ENCODE results near the gene BSCL2. TPM values are rescaled to one million over a fixed set of nuclear protein-coding genes. Genes with fewer than 3 reads are reported as not detected.

BSCL2 gene
- total RNA-seq, 1 experiment from 2014 or later = 77.4 TPM

DNA sequence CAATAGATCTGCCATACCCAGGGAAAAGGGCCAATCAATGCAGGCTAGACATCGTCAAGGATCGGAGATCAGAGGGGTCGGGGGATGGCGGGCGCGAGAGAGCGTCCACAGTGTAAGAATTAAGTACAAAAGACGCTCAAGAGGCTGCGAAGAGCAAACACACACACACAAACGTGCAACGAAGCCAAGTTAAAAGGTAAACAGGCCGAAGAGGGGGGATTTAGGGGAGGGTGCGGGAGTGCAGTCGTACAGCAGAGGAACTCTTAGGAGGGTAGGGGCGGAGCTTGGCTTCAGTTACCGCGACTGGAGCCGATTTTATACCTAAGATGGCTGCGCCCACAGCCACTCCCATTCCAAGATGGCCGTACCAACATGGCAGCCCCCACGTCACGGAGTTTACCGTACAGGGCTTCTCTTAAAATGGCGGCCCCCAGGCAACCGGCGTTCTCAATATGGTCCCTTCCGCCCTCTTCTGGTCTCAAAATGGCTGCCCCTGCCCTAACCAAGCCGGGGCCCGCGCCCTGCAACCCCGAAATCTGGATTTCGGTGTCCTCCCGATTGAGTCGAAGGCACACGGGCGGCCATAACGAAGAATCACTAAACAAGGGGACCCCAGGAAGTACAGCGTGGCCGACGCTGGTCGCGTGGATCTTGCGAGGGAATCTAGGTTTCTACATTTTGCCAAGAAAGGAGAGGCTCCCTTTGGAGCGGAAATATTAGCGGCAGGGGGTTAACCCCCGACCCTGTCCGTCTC is 2.2 kb upstream of the BSCL2 start:
- H3T11ph ChIP-seq (ENCODE audit: low read length) = peak overlapping the region; percentile 23
- H4K8ac ChIP-seq (replicated peaks; ENCODE audit: insufficient read length, low read depth, low read length) = no peak overlapping the region
- peak overlapping the region; percentile 92 for H2BK5ac ChIP-seq (ENCODE audit: insufficient read length, low read length)
- peak overlapping the region; percentile 10 for H4K91ac ChIP-seq (ENCODE audit: insufficient read length, low read depth, low read length)
- H3K9ac ChIP-seq (ENCODE audit: extremely low read depth, insufficient read length, low read length) = peak overlapping the region; percentile 91
- H3K23ac ChIP-seq (ENCODE audit: insufficient read length, low read depth, low read length) = no peak overlapping the region
- H3K79me2 ChIP-seq (ENCODE audit: insufficient read depth, low read length) = no peaks in the 10 kb centered on the region; the same call in 1 of the 2 replicates
- Mint-ChIP-seq H3K9me3 (no peaks in the 10 kb centered on the region; a peak in 1 of 5 replicates), H3K36me3 (ENCODE audit: insufficient read depth in 1 of 3, low read depth in 3 of 3) (peaks cover 26 to 50% (median 38%) of the 10 kb centered on the region in 3 experiments), H3K27me3 (ENCODE audit: low read depth) (no peaks in the 10 kb centered on the region), H3K4me1 (peaks cover 47 to 52% of the 10 kb centered on the region in 2 experiments), H3K27ac (peak overlapping the region; percentile 100), H3K4me3 (peak overlapping the region; percentile 84 to 91)
- H3K14ac ChIP-seq (ENCODE audit: insufficient read depth, low read length) = peak overlapping the region; percentile 93
- H4K20me1 ChIP-seq (ENCODE audit: control insufficient read depth, insufficient read depth, insufficient read length) = no peaks in the 10 kb centered on the region
- no peak overlapping the region for H2BK120ac ChIP-seq (ENCODE audit: low read depth, low read length, poor library complexity, severe bottlenecking)
- peaks cover 28% of the 10 kb centered on the region for H3K23me2 ChIP-seq (ENCODE audit: insufficient read length, low read depth, low read length, poor library complexity, severe bottlenecking)
- H3K4ac ChIP-seq (ENCODE audit: low read depth, low read length) = no peak overlapping the region
- H3K79me1 ChIP-seq (ENCODE audit: insufficient read depth, low read depth, low read length, poor library complexity, severe bottlenecking) = no peaks in the 10 kb centered on the region
- no peak overlapping the region for H2BK12ac ChIP-seq (ENCODE audit: insufficient read length, low read depth, low read length)
- WGBS (ENCODE audit: extremely low coverage, insufficient read length, low lambda C conversion rate) = no CpG with 5 or more reads among the region's 47 CpGs
- TF ChIP-seq, protein P1, sequence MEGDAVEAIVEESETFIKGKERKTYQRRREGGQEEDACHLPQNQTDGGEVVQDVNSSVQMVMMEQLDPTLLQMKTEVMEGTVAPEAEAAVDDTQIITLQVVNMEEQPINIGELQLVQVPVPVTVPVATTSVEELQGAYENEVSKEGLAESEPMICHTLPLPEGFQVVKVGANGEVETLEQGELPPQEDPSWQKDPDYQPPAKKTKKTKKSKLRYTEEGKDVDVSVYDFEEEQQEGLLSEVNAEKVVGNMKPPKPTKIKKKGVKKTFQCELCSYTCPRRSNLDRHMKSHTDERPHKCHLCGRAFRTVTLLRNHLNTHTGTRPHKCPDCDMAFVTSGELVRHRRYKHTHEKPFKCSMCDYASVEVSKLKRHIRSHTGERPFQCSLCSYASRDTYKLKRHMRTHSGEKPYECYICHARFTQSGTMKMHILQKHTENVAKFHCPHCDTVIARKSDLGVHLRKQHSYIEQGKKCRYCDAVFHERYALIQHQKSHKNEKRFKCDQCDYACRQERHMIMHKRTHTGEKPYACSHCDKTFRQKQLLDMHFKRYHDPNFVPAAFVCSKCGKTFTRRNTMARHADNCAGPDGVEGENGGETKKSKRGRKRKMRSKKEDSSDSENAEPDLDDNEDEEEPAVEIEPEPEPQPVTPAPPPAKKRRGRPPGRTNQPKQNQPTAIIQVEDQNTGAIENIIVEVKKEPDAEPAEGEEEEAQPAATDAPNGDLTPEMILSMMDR (conservative IDR thresholded peaks at IDR 0.05) = no peak
- H3K4me1 ChIP-seq (ENCODE audit: insufficient read depth, low read length) = peaks cover 2% of the 10 kb centered on the region; the same call in 1 of the 2 replicates
- H3K18ac ChIP-seq (ENCODE audit: insufficient read length, low read depth, low read length) = peak overlapping the region; percentile 96
- H2AK5ac ChIP-seq (ENCODE audit: insufficient read length, low read length) = no peak overlapping the region
- DNase-seq = peak; percentile 98
- peak overlapping the region; percentile 92 for H3K27ac ChIP-seq (ENCODE audit: insufficient read length, low read depth, low read length)
- peak overlapping the region; percentile 99 for H3K4me2 ChIP-seq (ENCODE audit: insufficient read depth, insufficient read length, low read length)
- no peak overlapping the region for H2BK15ac ChIP-seq (ENCODE audit: low read depth, low read length)
- no peaks in the 10 kb centered on the region for H3K27me3 ChIP-seq (ENCODE audit: insufficient read depth, low read length)
- H3K56ac ChIP-seq (ENCODE audit: insufficient read length, low read depth, low read length) = peak overlapping the region; percentile 7
- no peaks in the 10 kb centered on the region for H3K9me3 ChIP-seq (ENCODE audit: control insufficient read depth, low read depth, low read length)
- peak overlapping the region; percentile 35 for H2AFZ ChIP-seq (ENCODE audit: low read length)
- H2BK20ac ChIP-seq (ENCODE audit: low read depth, low read length, poor library complexity, severe bottlenecking) = no peak overlapping the region
- H4K5ac ChIP-seq (ENCODE audit: insufficient read length, low read depth, low read length) = peak overlapping the region; percentile 97
